Suppressor macrophage treated with lipopolysaccharide for 1 hour (primary cell): Measurements from ENCODE around the gene SYTL1.

Source experiments
- DNase-seq, 3 donors: peaks; one replicate each; pipeline ENCODE4 v3.0.0-alpha.2; 2020 to 2022

The SYTL1 gene

GRCh38 chr1:27341525-27342252, at the start of gene SYTL1:
Gene SYTL1, plus strand, starts transcription at chr1:27342022. Its CDS starts 3,313 bp downstream, at chr1:27345335.
- peak; percentile 75 to 88 (median 82) for DNase-seq

GRCh38 chr1:27292106-27292505, 49.7 kb upstream of the SYTL1 start:
- DNase-seq: no peak

- no peak for DNase-seq
These were observed 47.9 kb upstream of the SYTL1 start for GRCh38 chr1:27293915-27294314.

- peak; percentile 75 to 87 (median 80) for DNase-seq
These were observed 45.0 kb upstream of the SYTL1 start for GRCh38 chr1:27296773-27297291.

GRCh38 chr1:27297903-27298302, 43.9 kb upstream of the SYTL1 start:
- no peak for DNase-seq

- no peak for DNase-seq
These were observed 43.0 kb upstream of the SYTL1 start for GRCh38 chr1:27298632-27299384.

- peak; percentile 61 to 68 (median 67) for DNase-seq
These were observed 42.2 kb upstream of the SYTL1 start for GRCh38 chr1:27299385-27300271.

- DNase-seq: peak; percentile 81 to 86 (median 86)
These were observed 41.3 kb upstream of the SYTL1 start for GRCh38 chr1:27300341-27301051.

GRCh38 chr1:27301052-27301422, 40.8 kb upstream of the SYTL1 start:
- DNase-seq: no peak

GRCh38 chr1:27301582-27302199, 40.1 kb upstream of the SYTL1 start:
- DNase-seq: no peak

- no peak for DNase-seq
These were observed 39.2 kb upstream of the SYTL1 start for GRCh38 chr1:27302612-27303011.

- DNase-seq: no peak
These were observed 38.3 kb upstream of the SYTL1 start for GRCh38 chr1:27303509-27303908.

GRCh38 chr1:27306071-27306470, 35.8 kb upstream of the SYTL1 start:
- DNase-seq: no peak

- DNase-seq: no peak
These were observed 34.7 kb upstream of the SYTL1 start for GRCh38 chr1:27306892-27307761.

- DNase-seq: no peak
These were observed 33.8 kb upstream of the SYTL1 start for GRCh38 chr1:27307874-27308598.

- peak in 1 of 3 donors; percentile 4 for DNase-seq
These were observed 27.7 kb upstream of the SYTL1 start for GRCh38 chr1:27314169-27314568.

GRCh38 chr1:27314737-27315136, 27.1 kb upstream of the SYTL1 start:
- DNase-seq: no peak

- DNase-seq: no peak
These were observed 25.0 kb upstream of the SYTL1 start for GRCh38 chr1:27316860-27317259.

- DNase-seq: no peak
These were observed 23.7 kb upstream of the SYTL1 start for GRCh38 chr1:27318136-27318535.

GRCh38 chr1:27318596-27318995, 23.2 kb upstream of the SYTL1 start:
- no peak for DNase-seq
